KMS-11 (cell line): ENCODE results near the gene IZUMO4.

Experiments used
- H2AFZ ChIP-seq: fragments of 200-600 bp; sonication (generic); 2 replicates; pipeline ENCODE4 v1.6.1; 2016; ENCODE audit warnings: antibody characterized with exemption, mixed run types, low read depth
- H3K27ac ChIP-seq: fragments of 200-600 bp; sonication (generic); 2 replicates; pipeline ENCODE4 v1.6.1; 2016; ENCODE audit warnings: mild to moderate bottlenecking, mixed run types
- H3K27me3 ChIP-seq: fragments of 200-600 bp; sonication (generic); 2 replicates; pipeline ENCODE4 v1.6.1; 2017; ENCODE audit warnings: mild to moderate bottlenecking, low read depth, mixed run types, moderate library complexity; ENCODE audit not compliant: insufficient read depth
- H3K36me3 ChIP-seq: fragments of 200-600 bp; sonication (generic); 2 replicates; pipeline ENCODE4 v1.6.1; 2017; ENCODE audit warnings: mild to moderate bottlenecking, mixed run types; ENCODE audit not compliant: insufficient read depth
- H3K4me1 ChIP-seq: fragments of 200-600 bp; sonication (generic); 2 replicates; pipeline ENCODE4 v1.6.1; 2016; ENCODE audit warnings: mild to moderate bottlenecking, low read depth, mixed run types; ENCODE audit not compliant: poor library complexity, severe bottlenecking
- H3K4me2 ChIP-seq: fragments of 200-600 bp; sonication (generic); 2 replicates; pipeline ENCODE4 v1.7.0; 2016; ENCODE audit warnings: mild to moderate bottlenecking, mixed run types
- H3K4me3 ChIP-seq: fragments of 200-600 bp; sonication (generic); IDR thresholded peaks from 2 replicates; pipeline ENCODE4 v1.6.1; 2017; ENCODE audit warnings: low read depth, low read length, mixed read lengths; ENCODE audit not compliant: insufficient read depth
- H3K79me2 ChIP-seq: fragments of 200-600 bp; sonication (generic); 2 replicates; pipeline ENCODE4 v1.6.1; 2016; ENCODE audit warnings: low read depth, mixed run types; ENCODE audit not compliant: insufficient read depth
- H3K9ac ChIP-seq: fragments of 200-600 bp; sonication (generic); 2 replicates; pipeline ENCODE4 v1.6.1; 2016; ENCODE audit warnings: mild to moderate bottlenecking, mixed run types
- H4K20me1 ChIP-seq: fragments of 200-600 bp; sonication (generic); 2 replicates; pipeline ENCODE4 v1.6.1; 2016; ENCODE audit warnings: mild to moderate bottlenecking, mixed run types; ENCODE audit not compliant: insufficient read depth
- CTCF ChIP-seq: fragments of 200-600 bp; sonication (generic); conservative IDR thresholded peaks from 2 replicates; pipeline ENCODE4 v1.6.1; 2017; ENCODE audit warnings: low read depth, mild to moderate bottlenecking, antibody characterized with exemption, low read length, moderate library complexity, mixed read lengths

The IZUMO4 gene

GRCh38 chr19:2077398-2077797, 19.3 kb upstream of the IZUMO4 start:
- 0 out of 2 replicates have a peak, but pooled peaks cover 5% of the 10 kb centered on the region for H3K36me3 ChIP-seq
- H4K20me1 ChIP-seq: no peaks in the 10 kb centered on the region
- H3K4me1 ChIP-seq: peaks cover 4% of the 10 kb centered on the region
- TF ChIP-seq CTCF: no peak
- peaks cover 12% of the 10 kb centered on the region; the same call in 1 of the 2 replicates for H3K79me2 ChIP-seq
- no peak overlapping the region for H3K4me2 ChIP-seq
- no peak overlapping the region for H3K9ac ChIP-seq
- H2AFZ ChIP-seq: no peak overlapping the region
- no peak overlapping the region for H3K4me3 ChIP-seq
- no peaks in the 10 kb centered on the region for H3K27me3 ChIP-seq
- no peak overlapping the region for H3K27ac ChIP-seq

- H2AFZ ChIP-seq: no peak overlapping the region
- TF ChIP-seq CTCF: no peak
- 0 out of 2 replicates have a peak, but pooled peaks cover 5% of the 10 kb centered on the region for H3K36me3 ChIP-seq
- peaks cover 12% of the 10 kb centered on the region; the same call in 1 of the 2 replicates for H3K79me2 ChIP-seq
- H4K20me1 ChIP-seq: no peaks in the 10 kb centered on the region
- H3K27me3 ChIP-seq: no peaks in the 10 kb centered on the region
- no peak overlapping the region for H3K27ac ChIP-seq
- no peak overlapping the region for H3K9ac ChIP-seq
- H3K4me2 ChIP-seq: no peak overlapping the region
- peaks cover 4% of the 10 kb centered on the region for H3K4me1 ChIP-seq
- no peak overlapping the region for H3K4me3 ChIP-seq
These were observed 18.7 kb upstream of the IZUMO4 start for GRCh38 chr19:2077833-2078619.

- no peak for TF ChIP-seq CTCF
- no peaks in the 10 kb centered on the region for H4K20me1 ChIP-seq
- no peaks in the 10 kb centered on the region for H3K27me3 ChIP-seq
- H3K4me1 ChIP-seq: peaks cover 15% of the 10 kb centered on the region
- H2AFZ ChIP-seq: no peak overlapping the region
- no peak overlapping the region for H3K27ac ChIP-seq
- H3K4me3 ChIP-seq: no peak overlapping the region
- 0 out of 2 replicates have a peak, but pooled peaks cover 5% of the 10 kb centered on the region for H3K36me3 ChIP-seq
- peaks cover 20% of the 10 kb centered on the region; the same call in 1 of the 2 replicates for H3K79me2 ChIP-seq
- H3K9ac ChIP-seq: no peak overlapping the region
- no peak overlapping the region for H3K4me2 ChIP-seq
These were observed 17.4 kb upstream of the IZUMO4 start for GRCh38 chr19:2079076-2079864.

- Histone ChIP-seq H3K79me2 (peaks cover 24% of the 10 kb centered on the region; the same call in 1 of the 2 replicates), H3K4me2 (no peak overlapping the region), H3K27me3 (no peaks in the 10 kb centered on the region), H3K36me3 (0 out of 2 replicates have a peak, but pooled peaks cover 5% of the 10 kb centered on the region), H2AFZ (no peak overlapping the region), H3K4me1 (peaks cover 21% of the 10 kb centered on the region), H4K20me1 (no peaks in the 10 kb centered on the region), H3K9ac (no peak overlapping the region), H3K27ac (no peak overlapping the region), H3K4me3 (no peak overlapping the region)
- TF ChIP-seq CTCF: no peak
These were observed 16.8 kb upstream of the IZUMO4 start for GRCh38 chr19:2079865-2080301.
